Dendritic cell treated with granulocyte-macrophage colony-stimulating factor and Interleukin-4, amounts not matched to agents 40 ng/mL and 50 ng/mL, for 4 days (primary cell): ENCODE measurements around the gene PNMA1.
"Not testable (repeated sequence)": the region's sequence is repeated elsewhere in the genome, so short reads cannot be mapped to it uniquely, and the experiment has no call there.

Experiments
- H3K27ac Mint-ChIP-seq: one replicate; pipeline ENCODE4 v1.8.0; 2022; ENCODE audit warnings: mild to moderate bottlenecking, mixed read lengths
- H3K27me3 Mint-ChIP-seq: one replicate; pipeline ENCODE4 v1.8.0; 2022; ENCODE audit warnings: mild to moderate bottlenecking, mixed read lengths
- H3K36me3 Mint-ChIP-seq: one replicate; pipeline ENCODE4 v1.8.0; 2022; ENCODE audit warnings: low read depth, mixed read lengths
- H3K4me1 Mint-ChIP-seq: one replicate; pipeline ENCODE4 v1.8.0; 2022; ENCODE audit warnings: low read depth, mixed read lengths
- H3K4me3 Mint-ChIP-seq: one replicate; pipeline ENCODE4 v1.8.0; 2022; ENCODE audit warnings: mild to moderate bottlenecking, moderate library complexity, mixed read lengths
- H3K9me3 Mint-ChIP-seq: one replicate; pipeline ENCODE4 v1.8.0; 2022; ENCODE audit warnings: mixed read lengths
- intact Hi-C: fragments of 100-400 bp; cut with micrococcal nuclease; formaldehyde crosslinking; loops from one replicate; pipeline ENCODE4 v1.15.0; 2022

Gene PNMA1

GRCh38 chr14:73708076-73708475 lies 6.1 kb downstream of the PNMA1 start:
- intact Hi-C loops, H3K27ac Mint-ChIP-seq, H3K4me3 Mint-ChIP-seq, H3K9me3 Mint-ChIP-seq: not testable (repeated sequence)
- Mint-ChIP-seq H3K36me3 (peaks cover 10% of the 10 kb centered on the region), H3K27me3 (peaks cover 15% of the 10 kb centered on the region), H3K4me1 (peaks cover 18% of the 10 kb centered on the region)

- Mint-ChIP-seq H3K36me3 (no peaks in the 10 kb centered on the region), H3K27ac (no peak overlapping the region), H3K4me1 (peaks cover 5% of the 10 kb centered on the region), H3K9me3 (no peaks in the 10 kb centered on the region), H3K4me3 (no peak overlapping the region), H3K27me3 (peaks cover 1% of the 10 kb centered on the region)
- intact Hi-C loops, result no loop called here
These were observed 13.9 kb downstream of the PNMA1 start for GRCh38 chr14:73700325-73700724.

- intact Hi-C loops, result no loop called here
- H3K4me1 Mint-ChIP-seq, result peaks cover 5% of the 10 kb centered on the region
- H3K27ac Mint-ChIP-seq, result peak overlapping the region; percentile 66
- H3K4me3 Mint-ChIP-seq, result no peak overlapping the region
- H3K27me3 Mint-ChIP-seq, result no peaks in the 10 kb centered on the region
- H3K36me3 Mint-ChIP-seq, result no peaks in the 10 kb centered on the region
- H3K9me3 Mint-ChIP-seq, result no peaks in the 10 kb centered on the region
These were observed 17.5 kb downstream of the PNMA1 start for GRCh38 chr14:73696466-73697400.

- H3K4me1 Mint-ChIP-seq, result peaks cover 5% of the 10 kb centered on the region
- intact Hi-C loops, result no loop called here
- no peaks in the 10 kb centered on the region for H3K36me3 Mint-ChIP-seq
- no peaks in the 10 kb centered on the region for H3K9me3 Mint-ChIP-seq
- no peak overlapping the region for H3K4me3 Mint-ChIP-seq
- H3K27me3 Mint-ChIP-seq, result no peaks in the 10 kb centered on the region
- peak overlapping the region; percentile 66 for H3K27ac Mint-ChIP-seq
These were observed 18.2 kb downstream of the PNMA1 start for GRCh38 chr14:73695997-73696396.

GRCh38 chr14:73695082-73695481 lies 19.1 kb downstream of the PNMA1 start:
- no peaks in the 10 kb centered on the region for H3K9me3 Mint-ChIP-seq
- H3K27ac Mint-ChIP-seq, result no peak overlapping the region
- H3K36me3 Mint-ChIP-seq, result no peaks in the 10 kb centered on the region
- H3K4me1 Mint-ChIP-seq, result peaks cover 5% of the 10 kb centered on the region
- no peaks in the 10 kb centered on the region for H3K27me3 Mint-ChIP-seq
- intact Hi-C loops, result no loop called here
- no peak overlapping the region for H3K4me3 Mint-ChIP-seq

GRCh38 chr14:73694083-73694482 lies 20.1 kb downstream of the PNMA1 start:
- Mint-ChIP-seq H3K27ac (no peak overlapping the region), H3K27me3 (no peaks in the 10 kb centered on the region), H3K36me3 (no peaks in the 10 kb centered on the region), H3K9me3 (no peaks in the 10 kb centered on the region), H3K4me3 (no peak overlapping the region), H3K4me1 (peaks cover 5% of the 10 kb centered on the region)
- intact Hi-C loops, result no loop called here

- no peaks in the 10 kb centered on the region for H3K9me3 Mint-ChIP-seq
- no peaks in the 10 kb centered on the region for H3K36me3 Mint-ChIP-seq
- H3K4me3 Mint-ChIP-seq, result no peak overlapping the region
- no peak overlapping the region for H3K27ac Mint-ChIP-seq
- H3K27me3 Mint-ChIP-seq, result no peaks in the 10 kb centered on the region
- no peaks in the 10 kb centered on the region for H3K4me1 Mint-ChIP-seq
- intact Hi-C loops, result no loop called here
These were observed 27.3 kb downstream of the PNMA1 start for GRCh38 chr14:73686901-73687300.

GRCh38 chr14:73685328-73685727 lies 28.9 kb downstream of the PNMA1 start:
- H3K4me3 Mint-ChIP-seq, result no peak overlapping the region
- H3K27me3 Mint-ChIP-seq, result no peaks in the 10 kb centered on the region
- H3K27ac Mint-ChIP-seq, result no peak overlapping the region
- intact Hi-C loops, result no loop called here
- no peaks in the 10 kb centered on the region for H3K9me3 Mint-ChIP-seq
- H3K4me1 Mint-ChIP-seq, result no peaks in the 10 kb centered on the region
- H3K36me3 Mint-ChIP-seq, result no peaks in the 10 kb centered on the region

- Mint-ChIP-seq H3K27ac (no peak overlapping the region), H3K36me3 (no peaks in the 10 kb centered on the region), H3K4me3 (no peak overlapping the region), H3K27me3 (no peaks in the 10 kb centered on the region), H3K9me3 (no peaks in the 10 kb centered on the region), H3K4me1 (no peaks in the 10 kb centered on the region)
- intact Hi-C loops, result no loop called here
These were observed 29.6 kb downstream of the PNMA1 start for GRCh38 chr14:73684627-73685026.

GRCh38 chr14:73680821-73681220 lies 33.4 kb downstream of the PNMA1 start:
- no peak overlapping the region for H3K4me3 Mint-ChIP-seq
- intact Hi-C loops, result no loop called here
- no peaks in the 10 kb centered on the region for H3K4me1 Mint-ChIP-seq
- no peaks in the 10 kb centered on the region for H3K27me3 Mint-ChIP-seq
- H3K36me3 Mint-ChIP-seq, result no peaks in the 10 kb centered on the region
- H3K9me3 Mint-ChIP-seq, result no peaks in the 10 kb centered on the region
- H3K27ac Mint-ChIP-seq, result no peak overlapping the region

- Mint-ChIP-seq H3K4me3 (no peak overlapping the region), H3K9me3 (no peaks in the 10 kb centered on the region), H3K27me3 (no peaks in the 10 kb centered on the region), H3K36me3 (no peaks in the 10 kb centered on the region), H3K4me1 (no peaks in the 10 kb centered on the region), H3K27ac (no peak overlapping the region)
- intact Hi-C loops, result no loop called here
These were observed 35.5 kb downstream of the PNMA1 start for GRCh38 chr14:73678698-73679097.

GRCh38 chr14:73674986-73675385 lies 39.2 kb downstream of the PNMA1 start:
- Mint-ChIP-seq H3K9me3 (no peaks in the 10 kb centered on the region), H3K27me3 (no peaks in the 10 kb centered on the region), H3K27ac (no peak overlapping the region)

GRCh38 chr14:73667854-73668253 lies 46.3 kb downstream of the PNMA1 start:
- peaks cover under 1% of the 10 kb centered on the region for H3K36me3 Mint-ChIP-seq
- H3K9me3 Mint-ChIP-seq, result no peaks in the 10 kb centered on the region
- H3K4me3 Mint-ChIP-seq, result no peak overlapping the region
- no peaks in the 10 kb centered on the region for H3K27me3 Mint-ChIP-seq
- H3K27ac Mint-ChIP-seq, result no peak overlapping the region
- H3K4me1 Mint-ChIP-seq, result peaks cover 5% of the 10 kb centered on the region
- intact Hi-C loops, result no loop called here

More at GRCh38 chr14:73674986-73675385, 39.2 kb downstream of the PNMA1 start:
- no peaks in the 10 kb centered on the region for H3K36me3 Mint-ChIP-seq
- intact Hi-C loops, result no loop called here
- H3K4me1 Mint-ChIP-seq, result no peaks in the 10 kb centered on the region
- H3K4me3 Mint-ChIP-seq, result no peak overlapping the region

GRCh38 chr14:73666583-73666982 lies 47.6 kb downstream of the PNMA1 start:
- H3K4me1 Mint-ChIP-seq, result peaks cover 5% of the 10 kb centered on the region
- no peak overlapping the region for H3K4me3 Mint-ChIP-seq
- no peaks in the 10 kb centered on the region for H3K9me3 Mint-ChIP-seq
- intact Hi-C loops, result no loop called here
- H3K27ac Mint-ChIP-seq, result no peak overlapping the region
- peaks cover 7% of the 10 kb centered on the region for H3K36me3 Mint-ChIP-seq
- H3K27me3 Mint-ChIP-seq, result no peaks in the 10 kb centered on the region

- intact Hi-C loops, result no loop called here
- no peak overlapping the region for H3K4me3 Mint-ChIP-seq
- H3K4me1 Mint-ChIP-seq, result peaks cover 5% of the 10 kb centered on the region
- no peaks in the 10 kb centered on the region for H3K9me3 Mint-ChIP-seq
- H3K27ac Mint-ChIP-seq, result no peak overlapping the region
- H3K36me3 Mint-ChIP-seq, result peaks cover 7% of the 10 kb centered on the region
- no peaks in the 10 kb centered on the region for H3K27me3 Mint-ChIP-seq
These were observed 49.1 kb downstream of the PNMA1 start for GRCh38 chr14:73665130-73665529.
